HG03432 (cell line): ENCODE data around the gene TMEM207.

ENCODE experiments used
- ATAC-seq: cut with Tn5 transposase; IDR thresholded peaks from one replicate; pipeline ENCODE4 v1.9.1; 2021; ENCODE audit warnings: mild to moderate bottlenecking, moderate library complexity; ENCODE audit not compliant: unreplicated experiment

Gene TMEM207

GRCh38 chr3:190444576-190445145, 5.0 kb downstream of the TMEM207 start:
- no peak for ATAC-seq

GRCh38 chr3:190444006-190444405, 5.7 kb downstream of the TMEM207 start:
- no peak for ATAC-seq

- ATAC-seq: no peak
Measured at GRCh38 chr3:190443257-190443656, 6.4 kb downstream of the TMEM207 start.

- ATAC-seq: no peak
Measured at GRCh38 chr3:190442240-190442639, 7.5 kb downstream of the TMEM207 start.

GRCh38 chr3:190436331-190436730, 13.4 kb downstream of the TMEM207 start:
- ATAC-seq: no peak

GRCh38 chr3:190435618-190436017, 14.1 kb downstream of the TMEM207 start:
- no peak for ATAC-seq

GRCh38 chr3:190433626-190434025, 16.1 kb downstream of the TMEM207 start:
- ATAC-seq: no peak

GRCh38 chr3:190432216-190432615, 17.5 kb downstream of the TMEM207 start:
- ATAC-seq: no peak

GRCh38 chr3:190430906-190431305, 18.8 kb downstream of the TMEM207 start:
- no peak for ATAC-seq

GRCh38 chr3:190429681-190430080, 20.0 kb downstream of the TMEM207 start:
- no peak for ATAC-seq

GRCh38 chr3:190426806-190427507, 22.7 kb downstream of the TMEM207 start:
- ATAC-seq: no peak

- ATAC-seq: no peak
Measured at GRCh38 chr3:190425833-190426232, 23.9 kb downstream of the TMEM207 start.

GRCh38 chr3:190424478-190425439, 24.9 kb downstream of the TMEM207 start:
- peak; percentile 78 for ATAC-seq

GRCh38 chr3:190424108-190424477, 25.6 kb downstream of the TMEM207 start:
- ATAC-seq: peak; percentile 5

- ATAC-seq: no peak
Measured at GRCh38 chr3:190414297-190414696, 35.4 kb downstream of the TMEM207 start.

GRCh38 chr3:190404715-190405114, 45.0 kb downstream of the TMEM207 start:
- no peak for ATAC-seq

GRCh38 chr3:190401963-190402362, 47.7 kb downstream of the TMEM207 start:
- ATAC-seq: no peak

- ATAC-seq: no peak
Measured at GRCh38 chr3:190399677-190400076, 50.0 kb downstream of the TMEM207 start.

- ATAC-seq: no peak
Measured at GRCh38 chr3:190397889-190398288, 51.8 kb downstream of the TMEM207 start.

GRCh38 chr3:190396001-190396400, 53.7 kb downstream of the TMEM207 start:
- no peak for ATAC-seq

GRCh38 chr3:190388703-190389102, 61.0 kb downstream of the TMEM207 start:
- ATAC-seq: no peak
